HepG2 (cell line): ENCODE results near the gene ARHGAP5. TPM values are rescaled to one million over a fixed set of nuclear protein-coding genes. Genes with fewer than 3 reads are reported as not detected.

Experiments
- ELF4 ChIP-seq: sonication (generic); formaldehyde crosslinking; IDR thresholded peaks from 2 replicates; pipeline ENCODE4 v1.5.0; 2020; ENCODE audit warnings: missing genetic modification reagents, mild to moderate bottlenecking, moderate library complexity, borderline replicate concordance
- FOXK1 ChIP-seq: sonication (generic); formaldehyde crosslinking; IDR thresholded peaks from 2 replicates; pipeline ENCODE4 v1.4.0; 2020; ENCODE audit warnings: low read depth, missing genetic modification reagents, borderline replicate concordance
- GPN1 ChIP-seq: sonication (generic); formaldehyde crosslinking; IDR thresholded peaks from 2 replicates; pipeline ENCODE4 v1.5.1; 2020; ENCODE audit warnings: missing genetic modification reagents, borderline replicate concordance
- HIC2 ChIP-seq: sonication (generic); formaldehyde crosslinking; IDR thresholded peaks from 2 replicates; pipeline ENCODE4 v1.9.0; 2022; ENCODE audit warnings: low read depth, missing genetic modification reagents
- HOXD1 ChIP-seq: sonication (generic); formaldehyde crosslinking; IDR thresholded peaks from 2 replicates; pipeline ENCODE4 v1.5.0; 2020; ENCODE audit warnings: missing genetic modification reagents
- NFATC3 ChIP-seq: sonication (generic); formaldehyde crosslinking; IDR thresholded peaks from 2 replicates; pipeline ENCODE4 v1.5.1; 2020; ENCODE audit warnings: mild to moderate bottlenecking, missing genetic modification reagents
- PCBP1 ChIP-seq: fragments of 200-400 bp; formaldehyde crosslinking; IDR thresholded peaks from 2 replicates; pipeline ENCODE4 v1.6.1; 2017; ENCODE audit warnings: mild to moderate bottlenecking, low read depth, low read length, borderline replicate concordance
- REPIN1 ChIP-seq: sonication (generic); formaldehyde crosslinking; IDR thresholded peaks from 2 replicates; pipeline ENCODE4 v1.8.0; 2022; ENCODE audit warnings: missing genetic modification reagents, low read depth, mild to moderate bottlenecking, borderline replicate concordance
- RFXANK ChIP-seq: IDR thresholded peaks from 2 replicates; pipeline ENCODE4 v1.6.1; 2016
- SNAPC4 ChIP-seq: sonication (generic); formaldehyde crosslinking; IDR thresholded peaks from 2 replicates; pipeline ENCODE4 v1.4.0; 2020; ENCODE audit warnings: mild to moderate bottlenecking, missing genetic modification reagents
- U2AF2 ChIP-seq: fragments of 200-400 bp; formaldehyde crosslinking; IDR thresholded peaks from 2 replicates; pipeline ENCODE4 v1.6.1; 2017; ENCODE audit warnings: low read depth, mild to moderate bottlenecking, low read length
- ZFYVE20 ChIP-seq: sonication (generic); formaldehyde crosslinking; IDR thresholded peaks from 2 replicates; pipeline ENCODE4 v1.8.0; 2023; ENCODE audit warnings: low read depth, mild to moderate bottlenecking, moderate library complexity, missing genetic modification reagents, borderline replicate concordance
- ZGPAT ChIP-seq: IDR thresholded peaks from 2 replicates; pipeline ENCODE4 v1.6.1; 2016; ENCODE audit warnings: mild to moderate bottlenecking
- ZKSCAN8 ChIP-seq: IDR thresholded peaks from 2 replicates; pipeline ENCODE4 v1.6.1; 2016; ENCODE audit warnings: borderline replicate concordance, missing genetic modification reagents, missing compliant biosample characterization
- ZNF253 ChIP-seq: sonication (generic); formaldehyde crosslinking; IDR thresholded peaks from 2 replicates; pipeline ENCODE4 v1.8.0; 2022; ENCODE audit warnings: mild to moderate bottlenecking, missing genetic modification reagents, borderline replicate concordance
- ZNF30 ChIP-seq: sonication (generic); formaldehyde crosslinking; IDR thresholded peaks from 2 replicates; pipeline ENCODE4 v1.5.0; 2020; ENCODE audit warnings: mild to moderate bottlenecking, missing genetic modification reagents
- ZNF331 ChIP-seq: sonication (generic); formaldehyde crosslinking; IDR thresholded peaks from 2 replicates; pipeline ENCODE4 v1.4.0; 2020; ENCODE audit warnings: missing genetic modification reagents
- ZNF367 ChIP-seq: sonication (generic); formaldehyde crosslinking; IDR thresholded peaks from 2 replicates; pipeline ENCODE4 v1.4.0; 2020; ENCODE audit warnings: missing genetic modification reagents, borderline replicate concordance
- polyA plus RNA-seq, 8 experiments: library from polyadenylated mRNA; depleted of rRNA in 3 of 8; stranded (reverse) in 7 of 8; unstranded in 1 of 8; fragments of >200 nt; fragmentation: Illumina TruSeq in 4 of 8; extraction: Trizol in 4 of 8; gene quantifications; 2 replicates each; pipeline versions ENCODE4 v1.2.1 to v1.2.3, GENCODE V29; 2011 to 2016; ENCODE audit warnings: low read depth in 4 of 8, missing spikeins in 1 of 8, mixed read lengths in 1 of 8; ENCODE audit not compliant: insufficient read depth in 1 of 8
- total RNA-seq, 5 experiments: library from RNA; depleted of rRNA; stranded (reverse); fragments of >200 nt; fragmentation: Illumina TruSeq; extraction: Trizol; gene quantifications; 2 replicates each; pipeline ENCODE4 v1.2.3, GENCODE V29; 2016; ENCODE audit warnings: low read depth in 1 of 5
- TF ChIP-seq, protein P1 (sequence below): sonication (generic); formaldehyde crosslinking; IDR thresholded peaks from 2 replicates; pipeline ENCODE4 v1.5.1; 2020; ENCODE audit warnings: mild to moderate bottlenecking, moderate library complexity, missing genetic modification reagents

ARHGAP5 gene
- total and polyA plus RNA-seq, 2 of the 13 experiments (the other 11 are each of a cell fraction or from before 2014, with no cell fraction given) = 33.7 to 144 TPM

DNA sequence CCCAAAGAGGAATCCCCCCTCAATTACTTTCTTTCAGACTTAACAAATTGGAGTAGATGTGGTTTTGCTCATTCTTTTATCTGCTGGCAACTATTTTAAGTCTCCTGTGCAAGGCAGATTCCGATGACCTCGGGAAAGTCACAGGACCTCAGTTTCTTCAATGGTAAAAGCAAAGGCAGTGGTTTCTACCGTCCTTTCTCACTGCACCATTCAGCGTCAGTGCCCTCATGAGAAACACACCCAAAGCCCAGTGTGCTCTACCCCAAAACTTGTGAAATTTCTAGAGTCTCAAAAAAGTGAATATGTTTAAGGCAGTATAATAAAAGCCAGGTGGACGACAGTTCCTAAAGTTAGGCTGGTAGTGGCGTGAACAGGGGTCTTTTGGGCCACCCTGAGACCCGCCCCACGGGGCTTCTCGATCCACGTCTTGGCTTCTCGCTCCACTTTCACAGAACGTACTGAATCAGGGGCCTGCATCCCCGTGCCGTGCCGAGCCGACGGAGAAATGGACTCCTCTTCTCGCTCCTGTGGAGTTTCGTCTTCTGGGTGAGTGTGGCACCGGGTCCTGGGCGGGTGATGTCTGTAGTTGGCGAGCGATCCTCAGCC, 1.3 kb upstream of the ARHGAP5 start (continued):
- TF ChIP-seq ZGPAT (CRISPR knock-in tag) = no peak
- no peak for TF ChIP-seq ZNF367 (CRISPR knock-in tag)
- TF ChIP-seq ZNF253 (CRISPR knock-in tag) = no peak
- peak; percentile 0; the same call in 1 of the 2 replicates for TF ChIP-seq HOXD1
- no peak for TF ChIP-seq ZKSCAN8 (CRISPR knock-in tag)
- TF ChIP-seq NFATC3 (CRISPR knock-in tag) = 0 out of 2 replicates have a peak, but pooled peaks have one; percentile 5
- TF ChIP-seq FOXK1 (CRISPR knock-in tag) = 0 out of 2 replicates have a peak, but pooled peaks have one; percentile 0
- TF ChIP-seq, protein P1, sequence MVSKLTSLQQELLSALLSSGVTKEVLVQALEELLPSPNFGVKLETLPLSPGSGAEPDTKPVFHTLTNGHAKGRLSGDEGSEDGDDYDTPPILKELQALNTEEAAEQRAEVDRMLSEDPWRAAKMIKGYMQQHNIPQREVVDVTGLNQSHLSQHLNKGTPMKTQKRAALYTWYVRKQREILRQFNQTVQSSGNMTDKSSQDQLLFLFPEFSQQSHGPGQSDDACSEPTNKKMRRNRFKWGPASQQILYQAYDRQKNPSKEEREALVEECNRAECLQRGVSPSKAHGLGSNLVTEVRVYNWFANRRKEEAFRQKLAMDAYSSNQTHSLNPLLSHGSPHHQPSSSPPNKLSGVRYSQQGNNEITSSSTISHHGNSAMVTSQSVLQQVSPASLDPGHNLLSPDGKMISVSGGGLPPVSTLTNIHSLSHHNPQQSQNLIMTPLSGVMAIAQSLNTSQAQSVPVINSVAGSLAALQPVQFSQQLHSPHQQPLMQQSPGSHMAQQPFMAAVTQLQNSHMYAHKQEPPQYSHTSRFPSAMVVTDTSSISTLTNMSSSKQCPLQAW (CRISPR knock-in tag) = peak; percentile 44; the same call in 1 of the 2 replicates
- TF ChIP-seq ZNF30 = peak; percentile 60; the same call in 1 of the 2 replicates
- no peak for TF ChIP-seq SNAPC4 (CRISPR knock-in tag)
- TF ChIP-seq RFXANK (CRISPR knock-in tag) = no peak
- TF ChIP-seq U2AF2 = 0 out of 2 replicates have a peak, but pooled peaks have one; percentile 92
- peak; percentile 88 for TF ChIP-seq ZFYVE20 (CRISPR knock-in tag)
- peak; percentile 41; the same call in 1 of the 2 replicates for TF ChIP-seq ELF4 (CRISPR knock-in tag)
- 0 out of 2 replicates have a peak, but pooled peaks have one; percentile 3 for TF ChIP-seq PCBP1
- 0 out of 2 replicates have a peak, but pooled peaks have one; percentile 22 for TF ChIP-seq ZNF331
- peak; percentile 67; the same call in 1 of the 2 replicates for TF ChIP-seq HIC2
- peak; percentile 19; the same call in 1 of the 2 replicates for TF ChIP-seq GPN1 (CRISPR knock-in tag)
- peak; percentile 77 for TF ChIP-seq REPIN1 (CRISPR knock-in tag)
